Motor neuron (in vitro differentiated cells): ENCODE measurements around the gene OGFOD3. TPM values are rescaled to one million over a fixed set of nuclear protein-coding genes. Genes with fewer than 3 reads are reported as not detected.
A peak's percentile ranks its signal among the peaks of the same experiment; 100 is the strongest.
"Not testable (repeated sequence)": the region's sequence is repeated elsewhere in the genome, so short reads cannot be mapped to it uniquely, and the experiment has no call there.

Source experiments
- ATAC-seq, 8 experiments: fragments of 200-7000 bp; cut with Tn5 transposase; replicated peaks in 6 of 8; 2 replicates each; pipeline ENCODE4 v1.8.0; 2021; ENCODE audit warnings: mild to moderate bottlenecking in 8 of 8, moderate library complexity in 8 of 8
- H3K27ac ChIP-seq, 2 donors: fragments of 250-450 bp; sonication (Bioruptor Pico); 2 replicates each; pipeline ENCODE4 v1.9.0; 2021; ENCODE audit warnings: antibody characterized with exemption in 2 of 2, mild to moderate bottlenecking in 2 of 2, moderate library complexity in 1 of 2
- H3K4me1 ChIP-seq, 2 donors: fragments of 250-450 bp; sonication (Bioruptor Pico); replicated peaks in 1 of 2; 2 replicates each; pipeline ENCODE4 v1.6.1; 2021; ENCODE audit warnings: antibody characterized with exemption in 2 of 2, mild to moderate bottlenecking in 2 of 2, moderate library complexity in 1 of 2
- H3K4me3 ChIP-seq, 5 donors: fragments of 250-450 bp; sonication (Bioruptor Pico); 2 replicates each; pipeline ENCODE4 v1.9.0; 2021; ENCODE audit warnings: antibody characterized with exemption in 5 of 5, mild to moderate bottlenecking in 5 of 5, moderate library complexity in 4 of 5
- WGBS, 10 experiments: fragments of 450-650 bp; shearing (Covaris generic); methylation state at CpG; one replicate each; pipeline ENCODE4 v1.0.0; 2022; 5-methylcytosine and 5-hydroxymethylcytosine counted together
- in situ Hi-C, 9 experiments: fragments of 400-800 bp; cut with MboI; loops; one replicate each; pipeline ENCODE4 v1.15.0; 2021; ENCODE audit warnings: low sequenced_read_pairs in 9 of 9, low pct_unique_long_range_greater_than_20kb in 2 of 9; ENCODE audit not compliant: unreplicated experiment in 9 of 9
- total RNA-seq, 8 experiments: library from RNA; unstranded; fragments of 300-600 nt; gene quantifications; 2 replicates each; pipeline versions ENCODE4 v1.2.3 to v1.2.4, GENCODE V29; 2022

OGFOD3 gene
- total RNA-seq, 8 experiments from 2014 or later = 8.1 to 24.5 (median 20.2) TPM

DNA sequence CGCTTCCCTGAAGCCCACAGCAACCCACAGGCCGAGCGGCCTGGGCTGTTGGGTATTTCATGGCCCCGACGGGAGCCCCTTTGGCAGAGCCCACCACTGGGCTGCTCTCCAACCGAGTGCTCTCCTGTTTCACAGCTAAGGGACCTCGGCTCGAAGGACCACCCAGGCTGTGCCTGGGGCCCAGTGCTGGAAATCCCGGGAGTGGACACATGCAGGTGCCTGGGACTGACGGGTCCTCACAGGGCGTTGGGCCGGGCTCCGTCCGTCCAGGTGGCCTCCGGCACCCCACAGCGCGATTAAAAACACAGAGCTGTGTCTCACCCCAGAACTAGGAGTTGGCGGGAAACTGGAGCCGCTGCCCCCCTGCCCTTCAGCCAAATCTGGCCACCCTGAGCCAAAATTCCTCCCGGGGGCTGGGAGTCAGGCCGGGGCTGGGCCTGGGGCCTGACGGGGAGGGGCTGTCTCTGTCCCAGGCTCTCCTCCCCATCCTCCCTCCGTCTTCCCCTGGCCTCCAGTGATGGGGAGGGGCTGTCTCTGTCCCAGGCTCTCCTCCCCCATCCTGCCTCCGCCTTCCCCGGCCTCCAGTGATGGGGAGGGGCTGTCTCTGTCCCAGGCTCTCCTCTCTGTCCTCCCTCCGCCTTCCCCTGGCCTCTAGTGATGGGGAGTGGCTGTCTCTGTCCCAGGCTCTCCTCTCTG lies 32.7 kb downstream of the OGFOD3 start:
- Histone ChIP-seq H3K4me1 (peaks cover 17 to 23% of the 10 kb centered on the region in 2 donors), H3K4me3 (no peak overlapping the region), H3K27ac (peak overlapping the region in 1 of 2 donors; percentile 53)
- ATAC-seq = peak in 5 of 8 experiments; percentile 28 to 50 (median 42)
- in situ Hi-C loops = no loop called here
- no CpG with 5 or more reads among the region's 26 CpGs for WGBS, 10 experiments

- H3K27ac ChIP-seq = no peak overlapping the region
- peaks cover 20 to 23% of the 10 kb centered on the region in 2 donors for H3K4me1 ChIP-seq
- no peak overlapping the region for H3K4me3 ChIP-seq
- in situ Hi-C loops = no loop called here
- 53% methylated on average over 7 of the region's 26 CpGs; no CpG with 5 or more reads in 9 of the 10 experiments for WGBS, 10 experiments
- ATAC-seq = peak in 1 of 8 experiments; percentile 3
Measured at GRCh38 chr17:82384730-82385481, 33.5 kb downstream of the OGFOD3 start.

DNA sequence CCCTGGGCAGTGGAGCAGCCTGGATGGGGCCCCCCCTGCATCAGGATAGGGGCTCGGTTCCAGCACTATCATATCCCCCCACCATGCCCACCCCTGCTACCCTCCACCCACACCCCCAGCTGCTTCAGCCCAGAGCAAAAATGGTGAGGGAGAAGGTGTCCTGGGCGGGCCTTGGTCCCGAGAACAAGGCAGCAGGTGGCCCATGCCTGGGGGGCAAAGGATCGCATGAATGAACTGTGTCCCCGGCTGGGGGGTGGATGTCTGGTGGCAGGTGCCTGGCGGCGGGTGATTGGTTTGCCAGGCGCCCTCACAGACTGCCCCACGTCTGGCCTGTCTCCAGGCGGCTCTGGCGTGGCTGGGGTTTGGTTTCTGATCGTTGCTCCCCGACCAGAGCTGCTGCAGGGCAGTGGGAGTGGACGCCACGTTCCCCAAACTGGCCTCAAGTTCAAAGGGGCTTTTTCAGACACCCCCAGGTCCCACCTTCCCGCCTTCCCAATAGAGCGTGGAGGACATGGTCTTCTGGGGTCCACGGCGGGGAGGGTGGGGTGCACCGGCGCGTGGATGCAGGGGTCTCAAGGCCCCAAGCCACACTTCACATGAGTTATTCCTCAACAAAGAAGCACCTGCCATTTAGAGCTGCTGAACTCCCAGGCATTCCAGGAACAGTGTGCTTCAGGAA lies 34.2 kb downstream of the OGFOD3 start:
- in situ Hi-C loops = no loop called here
- peaks cover 25 to 27% of the 10 kb centered on the region in 2 donors for H3K4me1 ChIP-seq
- WGBS, 10 experiments = no CpG with 5 or more reads among the region's 22 CpGs
- no peak overlapping the region for H3K27ac ChIP-seq
- ATAC-seq = no peak
- H3K4me3 ChIP-seq = no peak overlapping the region

DNA sequence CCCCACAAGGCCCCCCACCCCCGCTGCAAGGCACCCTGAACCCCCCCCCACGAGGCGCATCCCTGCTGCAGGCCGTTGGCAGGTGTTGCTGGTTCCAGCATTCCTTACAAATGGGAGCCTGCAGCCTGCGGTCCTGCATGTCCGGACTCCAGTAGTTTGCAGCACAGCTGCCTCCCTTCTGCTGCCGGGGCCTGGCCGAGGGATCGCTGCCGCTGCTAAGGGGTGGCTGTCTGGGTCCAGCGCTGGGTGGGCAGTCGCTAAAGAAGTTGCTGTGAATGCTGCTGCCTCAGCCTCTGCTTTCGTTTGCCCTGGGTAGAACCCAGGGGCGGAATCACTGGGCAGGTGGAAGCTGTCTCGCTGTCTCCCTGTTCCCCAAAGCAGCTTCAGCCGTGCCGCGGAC lies 35.0 kb downstream of the OGFOD3 start:
- Histone ChIP-seq H3K27ac (no peak overlapping the region), H3K4me1 (peaks cover 25 to 27% of the 10 kb centered on the region in 2 donors), H3K4me3 (no peak overlapping the region)
- ATAC-seq = no peak
- in situ Hi-C loops = no loop called here
- WGBS, 10 experiments = 57 to 100% (median 68%) methylated on average over 2 to 5 of the region's 18 CpGs; no CpG with 5 or more reads in 7 of the 10 experiments

GRCh38 chr17:82382933-82383255 lies 35.5 kb downstream of the OGFOD3 start:
- Histone ChIP-seq H3K27ac (no peak overlapping the region), H3K4me1 (peaks cover 25 to 27% of the 10 kb centered on the region in 2 donors), H3K4me3 (no peak overlapping the region)
- no CpG with 5 or more reads among the region's 11 CpGs for WGBS, 10 experiments
- no peak for ATAC-seq
- in situ Hi-C loops = no loop called here

DNA sequence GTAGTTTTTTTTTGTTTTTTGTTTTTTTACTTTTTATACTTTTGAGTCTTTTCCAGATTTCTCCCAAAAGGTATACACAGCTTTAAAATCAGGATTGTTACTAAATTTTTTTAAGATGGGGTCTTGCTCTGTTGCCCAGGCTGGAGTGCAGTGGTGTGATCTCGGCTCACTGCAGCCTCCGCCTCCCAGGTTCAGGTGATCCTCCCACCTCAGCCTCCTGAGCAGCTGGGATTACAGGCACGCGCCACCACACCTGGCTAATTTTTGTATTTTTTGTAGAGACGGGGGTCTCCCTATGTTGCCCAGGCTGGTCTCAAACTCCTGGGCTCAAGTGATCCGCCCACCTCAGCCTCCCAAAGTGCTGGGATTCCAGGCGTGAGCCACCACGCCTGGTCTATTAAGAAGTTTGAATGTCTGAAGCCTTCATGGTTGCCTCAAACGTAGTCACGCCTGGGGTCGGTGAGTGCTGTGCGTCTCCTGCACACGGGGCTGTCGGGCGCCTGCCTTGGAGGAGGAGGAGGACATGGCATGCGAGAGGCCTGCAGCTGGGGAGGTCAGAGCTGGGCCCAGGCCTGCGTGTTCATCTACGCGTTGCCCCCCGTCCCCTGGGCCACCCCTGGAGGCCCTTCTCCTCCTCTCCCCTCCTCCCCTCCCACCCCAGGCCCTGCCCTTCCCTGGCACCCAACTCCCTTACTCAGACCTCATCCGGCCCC lies 36.0 kb downstream of the OGFOD3 start:
- in situ Hi-C loops, ATAC-seq, H3K4me3 ChIP-seq, H3K27ac ChIP-seq: not testable (repeated sequence)
- H3K4me1 ChIP-seq = peaks cover 25 to 27% of the 10 kb centered on the region in 2 donors
- WGBS, 10 experiments = 50 to 100% (median 80%) methylated on average over 1 to 5 of the region's 21 CpGs; no CpG with 5 or more reads in 2 of the 10 experiments

GRCh38 chr17:82381703-82382009 lies 36.7 kb downstream of the OGFOD3 start:
- 82 to 100% methylated on average over 1 to 2 of the region's 10 CpGs; no CpG with 5 or more reads in 8 of the 10 experiments for WGBS, 10 experiments
- H3K4me1 ChIP-seq = peaks cover 25 to 29% of the 10 kb centered on the region in 2 donors
- in situ Hi-C loops, H3K4me3 ChIP-seq, H3K27ac ChIP-seq, ATAC-seq: not testable (repeated sequence)

DNA sequence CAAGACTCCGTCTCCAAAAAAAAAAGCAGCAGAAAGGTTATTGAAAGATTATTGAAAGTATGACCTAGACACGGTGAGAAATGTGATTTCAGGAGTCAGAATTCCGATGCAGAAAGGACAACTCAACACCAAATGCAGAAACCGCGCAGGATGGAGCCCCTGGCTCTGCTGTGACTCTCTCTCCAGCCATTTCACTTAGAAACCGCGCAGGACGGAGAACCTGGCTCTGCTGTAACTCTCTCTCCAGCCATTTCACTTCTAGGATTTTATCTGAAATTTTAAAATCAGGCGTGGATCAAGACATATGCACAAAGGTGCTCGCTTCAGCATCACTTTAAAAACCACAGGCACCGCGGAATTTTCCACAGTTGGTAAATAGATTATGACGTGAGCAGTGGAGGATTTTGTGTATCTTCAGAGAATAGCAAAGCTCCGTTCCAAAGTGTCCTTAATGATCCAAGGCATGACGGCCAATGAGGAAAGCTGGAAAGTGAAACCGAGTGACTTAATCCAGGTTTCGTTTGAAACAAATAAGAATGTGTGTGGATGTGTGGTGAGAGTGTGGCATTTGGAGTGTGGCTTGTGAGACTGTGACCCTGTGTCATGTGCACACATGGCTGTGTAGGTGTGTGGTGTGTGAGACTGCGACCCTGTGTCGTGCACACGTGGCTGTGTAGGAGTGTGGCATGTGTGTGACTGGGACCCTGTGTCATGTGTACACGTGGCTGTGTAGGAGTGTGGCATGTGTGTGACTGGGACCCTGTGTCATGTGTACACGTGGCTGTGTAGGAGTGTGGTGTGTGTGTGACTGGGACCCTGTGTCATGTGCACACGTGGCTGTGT lies 37.3 kb downstream of the OGFOD3 start:
- Histone ChIP-seq H3K4me3 (no peak overlapping the region), H3K27ac (no peak overlapping the region), H3K4me1 (peaks cover 22 to 25% of the 10 kb centered on the region in 2 donors)
- WGBS, 10 experiments = 22 to 100% (median 76%) methylated on average over 1 to 17 of the region's 23 CpGs
- peak in 1 of 8 experiments; percentile 56 for ATAC-seq
- in situ Hi-C loops = no loop called here

GRCh38 chr17:82378741-82379021 lies 39.7 kb downstream of the OGFOD3 start:
- WGBS, 10 experiments = 20 to 100% (median 64%) methylated on average over 1 to 4 of the region's 10 CpGs; no CpG with 5 or more reads in 6 of the 10 experiments
- no peak overlapping the region for H3K27ac ChIP-seq

GRCh38 chr17:82377924-82378740 lies 40.3 kb downstream of the OGFOD3 start:
- WGBS, 10 experiments = 60 to 91% (median 80%) methylated on average over 1 to 10 of the region's 31 CpGs; no CpG with 5 or more reads in 3 of the 10 experiments
- Histone ChIP-seq H3K4me3 (no peak overlapping the region), H3K4me1 (peaks cover 7 to 8% of the 10 kb centered on the region in 2 donors), H3K27ac (no peak overlapping the region)
- in situ Hi-C loops = no loop called here
- no peak for ATAC-seq

More at GRCh38 chr17:82378741-82379021, 39.7 kb downstream of the OGFOD3 start:
- no peak for ATAC-seq
- Histone ChIP-seq H3K4me1 (peaks cover 10 to 11% of the 10 kb centered on the region in 2 donors), H3K4me3 (no peak overlapping the region)
- in situ Hi-C loops = no loop called here

DNA sequence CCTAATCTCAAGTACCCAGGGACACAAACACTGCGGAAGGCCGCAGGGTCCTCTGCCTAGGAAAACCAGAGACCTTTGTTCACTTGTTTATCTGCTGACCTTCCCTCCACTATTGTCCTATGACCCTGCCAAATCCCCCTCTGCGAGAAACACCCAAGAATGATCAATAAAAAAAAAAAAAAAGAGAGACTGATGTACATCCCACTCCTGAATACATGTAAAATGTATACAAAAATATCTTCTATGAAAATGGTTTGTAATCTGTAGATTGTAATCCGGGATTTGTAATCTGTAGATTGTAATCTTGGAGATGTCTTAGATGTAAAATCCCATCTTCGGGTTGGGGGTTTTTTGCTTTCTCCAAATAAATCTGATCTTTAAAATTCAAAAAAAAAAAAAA lies 41.1 kb downstream of the OGFOD3 start:
- in situ Hi-C loops = not testable (repeated sequence)

More for the DNA sequence above, 41.1 kb downstream of the OGFOD3 start:
- not testable (repeated sequence) for H3K4me3 ChIP-seq, H3K27ac ChIP-seq, ATAC-seq
- WGBS, 10 experiments = 0 to 65% (median 13%) methylated on average over 1 to 2 of the region's 5 CpGs; no CpG with 5 or more reads in 2 of the 10 experiments
- peaks cover 9 to 11% of the 10 kb centered on the region in 2 donors for H3K4me1 ChIP-seq
